Spleen (tissue), 7 donors: Measurements from ENCODE around the gene KANK3.
"Not testable (repeated sequence)": the region's sequence is repeated elsewhere in the genome, so short reads cannot be mapped to it uniquely, and the experiment has no call there.

Source experiments
- POLR2A ChIP-seq, 3 donors: fragments of 450-650 bp; IDR thresholded peaks; one replicate each; pipeline ENCODE4 v1.5.1; 2017; ENCODE audit warnings: antibody characterized with exemption in 3 of 3, mild to moderate bottlenecking in 1 of 3
- POLR2AphosphoS5 ChIP-seq, 3 donors: sonication (generic); formaldehyde crosslinking; IDR thresholded peaks; one replicate each; pipeline ENCODE4 v1.5.1; 2017; ENCODE audit warnings: antibody characterized with exemption in 3 of 3
- TF ChIP-seq, protein P1 (sequence below), 11 experiments: fragments of 200-600 bp in 7 of 11; fragments of 450-650 bp in 4 of 11; sonication (generic) in 4 of 11; IDR thresholded peaks in 8 of 11; conservative IDR thresholded peaks in 3 of 11; 1 replicate in 7 of 11; 2 replicates in 4 of 11; pipeline versions ENCODE4 v1.4.0 to v1.8.0; 2016 to 2021; ENCODE audit warnings: antibody characterized with exemption in 11 of 11, inconsistent platforms in 4 of 11, mild to moderate bottlenecking in 1 of 11
- donor health status: DM: no; HTN: no; CAD: no; lungs with moderate emphysema.
- donor health status: DM: no; HTN: no; CAD: no.
- donor health status: DM: no; HTN: no; CAD: no.

DNA sequence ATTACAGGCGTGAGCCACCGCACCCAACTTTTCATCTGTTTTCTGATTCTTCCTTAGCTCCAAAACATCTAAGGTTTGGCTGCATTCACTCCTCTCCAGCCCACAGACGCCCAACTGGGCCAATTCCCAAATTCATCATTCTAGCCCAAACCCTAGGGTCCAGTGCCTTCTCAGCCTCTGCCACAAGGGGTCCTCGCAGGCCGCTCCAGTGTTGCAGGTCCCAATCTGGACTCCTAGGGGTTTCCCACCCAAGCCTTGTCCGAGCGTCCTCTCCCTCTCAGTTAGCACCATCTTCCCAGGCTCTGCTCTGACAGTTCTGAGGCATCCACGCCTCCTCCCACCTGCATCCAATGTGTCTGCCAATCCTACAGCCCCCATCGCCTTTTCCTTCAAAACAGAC lies 51.7 kb downstream of the KANK3 start:
- TF ChIP-seq, protein P1, sequence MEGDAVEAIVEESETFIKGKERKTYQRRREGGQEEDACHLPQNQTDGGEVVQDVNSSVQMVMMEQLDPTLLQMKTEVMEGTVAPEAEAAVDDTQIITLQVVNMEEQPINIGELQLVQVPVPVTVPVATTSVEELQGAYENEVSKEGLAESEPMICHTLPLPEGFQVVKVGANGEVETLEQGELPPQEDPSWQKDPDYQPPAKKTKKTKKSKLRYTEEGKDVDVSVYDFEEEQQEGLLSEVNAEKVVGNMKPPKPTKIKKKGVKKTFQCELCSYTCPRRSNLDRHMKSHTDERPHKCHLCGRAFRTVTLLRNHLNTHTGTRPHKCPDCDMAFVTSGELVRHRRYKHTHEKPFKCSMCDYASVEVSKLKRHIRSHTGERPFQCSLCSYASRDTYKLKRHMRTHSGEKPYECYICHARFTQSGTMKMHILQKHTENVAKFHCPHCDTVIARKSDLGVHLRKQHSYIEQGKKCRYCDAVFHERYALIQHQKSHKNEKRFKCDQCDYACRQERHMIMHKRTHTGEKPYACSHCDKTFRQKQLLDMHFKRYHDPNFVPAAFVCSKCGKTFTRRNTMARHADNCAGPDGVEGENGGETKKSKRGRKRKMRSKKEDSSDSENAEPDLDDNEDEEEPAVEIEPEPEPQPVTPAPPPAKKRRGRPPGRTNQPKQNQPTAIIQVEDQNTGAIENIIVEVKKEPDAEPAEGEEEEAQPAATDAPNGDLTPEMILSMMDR (IDR thresholded peaks at IDR 0.05 in 8 of 11, conservative IDR thresholded peaks at IDR 0.05 in 3 of 11) = not testable (repeated sequence)
- TF ChIP-seq POLR2AphosphoS5, POLR2A (IDR thresholded peaks at IDR 0.05): not testable (repeated sequence)
